Jurkat, Clone E6-1 (cell line): Measurements from ENCODE around the gene THBS4.

Source experiments
- DNase-seq: peaks from one replicate; pipeline ENCODE4 v3.0.0-alpha.2; 2011; ENCODE audit warnings: low read depth, low spot score
- H3K4me3 ChIP-seq: 2 replicates; pipeline ENCODE4 v1.5.1; 2011; ENCODE audit warnings: mild to moderate bottlenecking, low read length, control low read depth, moderate library complexity

THBS4 gene

DNA sequence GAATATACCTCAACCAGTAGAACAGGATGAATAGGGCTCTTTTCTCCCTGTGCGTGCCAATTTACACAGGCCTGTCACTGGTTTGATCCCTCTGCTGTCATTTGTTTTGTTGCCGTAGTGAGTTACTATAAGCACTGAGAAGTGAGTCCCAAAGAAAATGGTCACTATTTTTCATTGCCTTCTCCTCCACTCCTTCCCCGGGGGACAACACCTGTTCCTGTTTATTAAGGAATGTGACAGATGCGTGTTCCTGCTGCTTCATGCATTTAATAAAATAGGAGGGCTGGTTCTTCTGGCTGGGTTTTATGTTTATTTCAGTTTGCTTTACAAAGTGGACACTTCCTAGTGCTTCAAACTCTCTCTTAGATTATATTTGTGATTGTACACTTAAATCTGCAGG lies 6.4 kb downstream of the THBS4 start:
- H3K4me3 ChIP-seq = no peak overlapping the region
- no peak for DNase-seq

- no peak for DNase-seq
- H3K4me3 ChIP-seq = no peak overlapping the region
Observed at GRCh38 chr5:80042330-80042729, 7.2 kb downstream of the THBS4 start.

- no peak overlapping the region for H3K4me3 ChIP-seq
- DNase-seq = no peak
Observed at GRCh38 chr5:80043187-80043586, 8.0 kb downstream of the THBS4 start.

DNA sequence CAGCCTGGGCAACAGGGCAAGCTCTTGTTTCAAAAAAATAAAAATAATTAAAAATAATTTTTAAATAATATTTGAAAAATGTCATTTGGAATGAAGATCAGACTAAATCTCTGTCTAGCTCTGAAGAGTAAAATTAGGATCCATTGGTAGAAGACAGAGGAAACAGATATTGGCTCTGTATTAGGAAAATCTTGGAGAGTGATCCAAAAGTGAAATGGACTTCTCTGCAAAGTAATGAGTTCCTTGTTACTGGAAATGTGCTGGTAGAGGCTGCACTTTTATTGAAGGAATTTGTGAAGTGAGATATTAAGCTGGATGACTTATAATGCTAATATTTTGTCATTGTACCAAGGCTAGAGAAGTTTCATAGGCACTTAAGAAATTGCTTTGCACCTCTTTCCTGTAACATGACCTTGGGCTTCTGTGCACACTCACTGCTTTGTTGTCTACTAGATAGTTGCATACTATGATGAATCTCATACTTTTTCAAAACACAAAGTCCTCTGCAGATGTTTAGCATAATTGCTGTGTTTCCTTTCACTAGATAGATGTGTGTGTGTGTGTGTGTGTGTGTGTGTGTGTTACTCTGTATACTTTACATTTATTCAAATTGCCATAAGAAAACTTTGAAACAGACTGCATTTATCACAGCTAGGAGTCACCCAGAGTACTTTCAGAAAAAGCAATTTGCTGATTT lies 13.1 kb downstream of the THBS4 start:
- H3K4me3 ChIP-seq = no peak overlapping the region
- no peak for DNase-seq

DNA sequence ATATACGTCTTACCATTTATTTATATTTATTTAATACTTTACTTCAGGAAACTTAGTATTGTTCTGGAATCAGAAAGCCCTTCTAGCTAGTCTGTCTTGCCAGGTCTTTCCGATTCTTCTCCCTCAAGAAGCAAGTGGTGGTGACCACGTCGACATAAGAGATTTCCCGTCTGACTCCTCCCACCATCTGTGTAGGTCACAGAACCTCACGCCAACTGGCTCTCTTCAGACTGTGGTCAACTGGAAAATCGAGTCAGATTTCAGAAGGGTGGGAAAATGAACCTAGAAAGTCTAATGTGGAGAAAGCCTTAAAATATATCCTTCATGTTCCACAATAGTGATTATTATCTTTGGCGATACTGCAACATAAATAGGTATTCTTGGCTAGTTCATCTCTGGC lies 17.3 kb downstream of the THBS4 start:
- DNase-seq = no peak
- no peak overlapping the region for H3K4me3 ChIP-seq

DNA sequence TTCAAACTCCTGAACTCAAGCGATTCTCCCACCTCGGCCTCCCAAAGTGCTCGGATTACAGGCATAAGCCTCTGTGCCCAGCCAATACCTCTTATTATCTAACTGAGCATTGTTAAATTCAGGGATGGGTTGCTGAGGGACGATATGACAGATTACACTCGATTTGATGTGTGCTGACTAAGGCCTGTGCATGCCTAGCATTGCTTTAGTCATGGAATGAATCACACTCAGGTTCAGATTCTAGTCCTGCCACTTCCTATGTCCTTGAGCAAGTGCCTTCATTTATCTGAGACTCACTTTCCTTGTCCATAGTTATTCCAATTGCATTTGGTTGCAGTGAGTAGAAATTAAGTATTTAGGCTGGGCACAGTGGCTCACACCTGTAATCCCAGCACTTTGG lies 19.5 kb downstream of the THBS4 start:
- no peak overlapping the region for H3K4me3 ChIP-seq
- no peak for DNase-seq

- DNase-seq = no peak
- no peak overlapping the region for H3K4me3 ChIP-seq
Observed at GRCh38 chr5:80055491-80056170, 20.5 kb downstream of the THBS4 start.

GRCh38 chr5:80057099-80057498 lies 22.0 kb downstream of the THBS4 start:
- H3K4me3 ChIP-seq = no peak overlapping the region
- no peak for DNase-seq

- no peak for DNase-seq
- no peak overlapping the region for H3K4me3 ChIP-seq
Observed at GRCh38 chr5:80057921-80058320, 22.8 kb downstream of the THBS4 start.

GRCh38 chr5:80059354-80059980 lies 24.3 kb downstream of the THBS4 start:
- no peak overlapping the region for H3K4me3 ChIP-seq
- peak; percentile 88 for DNase-seq

- no peak overlapping the region for H3K4me3 ChIP-seq
- DNase-seq = no peak
Observed at GRCh38 chr5:80060966-80061365, 25.8 kb downstream of the THBS4 start.

DNA sequence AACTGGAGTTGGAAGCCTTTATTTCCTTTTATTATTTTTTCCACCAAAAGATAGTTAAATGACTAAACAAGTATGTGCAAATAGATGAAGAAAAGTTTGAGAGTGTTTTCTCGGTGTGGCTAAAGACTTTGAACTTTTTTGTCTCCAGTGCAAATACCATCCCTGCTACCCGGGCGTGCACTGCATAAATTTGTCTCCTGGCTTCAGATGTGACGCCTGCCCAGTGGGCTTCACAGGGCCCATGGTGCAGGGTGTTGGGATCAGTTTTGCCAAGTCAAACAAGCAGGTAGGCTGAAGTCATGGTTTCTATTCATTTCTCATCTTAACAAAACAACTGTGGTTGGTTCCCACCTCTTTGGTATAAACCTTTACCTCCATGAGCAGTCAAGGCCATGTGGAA lies 26.4 kb downstream of the THBS4 start:
- H3K4me3 ChIP-seq = no peak overlapping the region
- no peak for DNase-seq

- no peak for DNase-seq
- no peak overlapping the region for H3K4me3 ChIP-seq
Observed at GRCh38 chr5:80064124-80064523, 29.0 kb downstream of the THBS4 start.

GRCh38 chr5:80067016-80067415 lies 31.9 kb downstream of the THBS4 start:
- no peak for DNase-seq
- no peak overlapping the region for H3K4me3 ChIP-seq

GRCh38 chr5:80067531-80068245 lies 32.5 kb downstream of the THBS4 start:
- no peak for DNase-seq
- no peak overlapping the region for H3K4me3 ChIP-seq

GRCh38 chr5:80068246-80068636 lies 33.1 kb downstream of the THBS4 start:
- no peak for DNase-seq
- no peak overlapping the region for H3K4me3 ChIP-seq

GRCh38 chr5:80068775-80069174 lies 33.6 kb downstream of the THBS4 start:
- no peak overlapping the region for H3K4me3 ChIP-seq
- DNase-seq = no peak

- DNase-seq = no peak
- H3K4me3 ChIP-seq = no peak overlapping the region
Observed at GRCh38 chr5:80069251-80069800, 34.2 kb downstream of the THBS4 start.

DNA sequence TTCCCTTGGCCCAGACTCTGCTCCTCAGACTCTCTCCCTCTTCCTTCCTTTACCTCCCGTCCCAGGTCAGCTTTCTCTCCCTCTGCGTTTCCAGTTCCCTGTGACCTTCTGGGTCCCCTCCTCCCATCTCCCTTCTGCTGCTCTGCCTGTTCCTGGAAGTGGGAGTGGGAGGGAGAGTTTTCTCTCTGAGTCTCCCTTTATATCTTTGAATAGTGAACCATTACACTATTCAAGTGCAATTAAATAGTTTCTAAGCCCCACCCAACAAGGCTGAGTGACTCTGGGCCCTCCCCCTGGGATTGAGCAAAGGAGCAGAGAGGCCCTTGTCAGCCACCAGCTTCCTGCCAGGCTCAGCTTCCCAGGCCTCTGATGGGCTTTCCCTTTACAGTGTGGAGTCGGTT lies 34.8 kb downstream of the THBS4 start:
- no peak for DNase-seq
- H3K4me3 ChIP-seq = no peak overlapping the region
